ENCODE results near the gene CCL19.

DNA sequence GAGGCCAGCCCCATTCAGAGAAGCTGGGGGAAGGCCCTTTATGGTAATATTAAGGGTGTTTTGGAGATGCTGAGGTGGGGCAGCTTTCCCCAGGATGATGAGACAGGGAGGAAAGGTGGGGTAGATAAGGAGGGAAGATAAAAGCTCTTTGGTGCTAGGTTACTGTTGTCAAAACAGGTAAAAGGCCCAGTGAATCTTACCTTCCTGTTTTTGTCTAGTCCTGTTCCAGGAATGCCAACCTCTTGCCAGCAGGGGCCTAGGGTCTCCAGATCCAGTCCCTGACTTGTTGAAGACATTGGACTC is 27.8 kb downstream of the CCL19 start:
- TF ChIP-seq, protein P1, sequence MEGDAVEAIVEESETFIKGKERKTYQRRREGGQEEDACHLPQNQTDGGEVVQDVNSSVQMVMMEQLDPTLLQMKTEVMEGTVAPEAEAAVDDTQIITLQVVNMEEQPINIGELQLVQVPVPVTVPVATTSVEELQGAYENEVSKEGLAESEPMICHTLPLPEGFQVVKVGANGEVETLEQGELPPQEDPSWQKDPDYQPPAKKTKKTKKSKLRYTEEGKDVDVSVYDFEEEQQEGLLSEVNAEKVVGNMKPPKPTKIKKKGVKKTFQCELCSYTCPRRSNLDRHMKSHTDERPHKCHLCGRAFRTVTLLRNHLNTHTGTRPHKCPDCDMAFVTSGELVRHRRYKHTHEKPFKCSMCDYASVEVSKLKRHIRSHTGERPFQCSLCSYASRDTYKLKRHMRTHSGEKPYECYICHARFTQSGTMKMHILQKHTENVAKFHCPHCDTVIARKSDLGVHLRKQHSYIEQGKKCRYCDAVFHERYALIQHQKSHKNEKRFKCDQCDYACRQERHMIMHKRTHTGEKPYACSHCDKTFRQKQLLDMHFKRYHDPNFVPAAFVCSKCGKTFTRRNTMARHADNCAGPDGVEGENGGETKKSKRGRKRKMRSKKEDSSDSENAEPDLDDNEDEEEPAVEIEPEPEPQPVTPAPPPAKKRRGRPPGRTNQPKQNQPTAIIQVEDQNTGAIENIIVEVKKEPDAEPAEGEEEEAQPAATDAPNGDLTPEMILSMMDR (IDR thresholded peaks at IDR 0.05; ENCODE audit: extremely low read depth in 1 of 2, insufficient read depth in 1 of 2, low read depth in 1 of 2, low read length in 2 of 2): no peak
- TF ChIP-seq POLR2A (IDR thresholded peaks at IDR 0.05; ENCODE audit: low read depth, low read length): no peak
- TF ChIP-seq JUN (IDR thresholded peaks at IDR 0.05; ENCODE audit: borderline replicate concordance, insufficient read depth, insufficient read length, low read depth): no peak
- TF ChIP-seq POLR2AphosphoS5 (IDR thresholded peaks at IDR 0.05; ENCODE audit: insufficient read depth, low read depth, low read length): no peak
- TF ChIP-seq FOS (IDR thresholded peaks at IDR 0.05; ENCODE audit: borderline replicate concordance, insufficient read depth, low read length): no peak
- TF ChIP-seq EZH2 (IDR thresholded peaks at IDR 0.05; ENCODE audit: borderline replicate concordance, low read depth, low read length, severe bottlenecking): no peak
- TF ChIP-seq, protein P2, sequence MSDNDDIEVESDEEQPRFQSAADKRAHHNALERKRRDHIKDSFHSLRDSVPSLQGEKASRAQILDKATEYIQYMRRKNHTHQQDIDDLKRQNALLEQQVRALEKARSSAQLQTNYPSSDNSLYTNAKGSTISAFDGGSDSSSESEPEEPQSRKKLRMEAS (IDR thresholded peaks at IDR 0.05; ENCODE audit: insufficient read depth, insufficient read length): no peak

Measured in endothelial cell of umbilical vein (primary cell).